Activated CD4-positive, alpha-beta T cell treated with anti-CD3 and anti-CD28 coated beads for 4 hours (primary cell): Measurements from ENCODE around the gene NLGN1.

Experiments used
- DNase-seq, 2 donors: peaks; one replicate each; pipeline ENCODE4 v3.0.0-alpha.2; 2020

Gene NLGN1

DNA sequence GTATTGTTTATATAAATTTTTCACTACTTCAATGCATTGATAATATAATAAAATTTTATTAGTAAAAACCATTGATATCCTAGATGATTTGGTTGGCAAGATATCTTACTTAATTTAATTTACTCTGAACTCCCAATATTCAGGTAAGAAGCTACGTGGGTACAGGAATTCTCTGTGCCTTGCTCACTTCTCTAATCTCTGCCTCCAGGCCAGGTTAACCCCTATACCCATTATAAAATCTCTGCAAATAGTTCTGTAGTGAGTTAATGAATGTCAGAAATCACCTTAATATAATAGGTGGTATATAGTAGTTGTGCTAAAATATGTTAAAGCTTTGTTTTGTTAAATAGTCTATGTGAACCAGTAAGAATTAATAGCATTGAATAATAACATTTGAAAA, 465.2 kb downstream of the NLGN1 start:
- no peak for DNase-seq

DNA sequence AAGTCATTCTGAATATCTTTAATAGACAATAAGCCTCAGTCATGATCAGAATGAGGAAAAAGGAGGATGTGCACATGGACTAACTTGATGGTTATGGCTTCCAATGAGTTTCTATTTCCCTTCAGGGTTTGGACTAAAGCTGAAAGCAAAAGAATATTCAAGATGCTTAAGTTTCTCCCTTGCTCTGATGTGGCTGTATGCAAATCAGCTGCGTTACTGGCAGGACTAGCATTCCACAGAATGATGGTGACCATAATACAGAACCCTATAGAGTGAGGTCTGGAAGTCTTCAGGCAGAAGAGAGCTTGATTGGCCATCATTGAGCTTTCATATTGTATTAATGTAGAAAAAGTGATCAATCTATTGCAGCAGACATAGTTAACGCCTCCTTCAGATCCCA, 466.0 kb downstream of the NLGN1 start:
- DNase-seq, result no peak

DNA sequence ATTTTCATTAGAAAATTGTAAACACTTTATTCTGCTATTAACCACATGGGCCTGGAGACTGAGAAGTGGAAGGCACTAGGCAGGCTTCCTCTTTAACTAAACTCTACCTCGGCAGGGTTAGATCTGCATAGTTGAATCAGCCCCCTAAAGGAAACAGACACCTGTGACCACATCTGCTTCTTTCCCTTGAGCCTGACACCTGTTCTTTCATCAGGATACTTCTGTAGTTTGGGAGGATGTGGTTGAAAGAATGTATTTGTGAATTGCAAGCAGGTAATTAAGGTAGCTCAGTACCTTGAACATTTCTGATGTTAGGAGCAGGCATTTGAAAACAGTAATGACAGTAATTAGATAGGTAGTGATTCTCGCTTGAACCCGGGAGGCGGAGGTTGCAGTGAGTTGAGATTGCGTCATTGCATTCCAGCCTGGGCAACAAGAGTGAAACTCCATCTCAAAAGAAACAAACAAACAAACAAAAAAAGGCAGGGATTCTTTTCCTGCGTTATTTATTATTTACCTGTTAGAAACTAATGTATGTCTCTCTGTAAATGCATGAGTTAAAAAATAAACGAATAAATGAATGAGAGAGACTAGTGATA, 468.5 kb downstream of the NLGN1 start:
- DNase-seq, result no peak

DNA sequence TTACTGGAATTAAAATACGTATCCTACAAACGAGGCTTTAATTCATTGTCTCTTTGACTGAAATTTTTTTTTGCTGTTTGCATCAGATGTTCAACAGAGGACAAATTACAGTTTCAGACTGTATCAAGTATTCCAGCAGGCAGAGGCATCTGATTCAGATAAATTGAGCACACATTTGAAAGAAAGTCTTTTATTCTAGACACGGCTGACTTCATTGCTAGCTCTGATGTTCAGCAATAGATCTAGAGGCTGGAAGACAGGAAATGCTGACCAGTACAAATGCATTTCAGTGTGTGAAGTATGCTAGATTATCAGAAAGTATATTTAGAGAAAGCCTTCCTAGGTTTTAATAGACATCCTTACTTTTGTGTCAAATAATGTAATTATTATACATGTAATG, 472.2 kb downstream of the NLGN1 start:
- no peak for DNase-seq

DNA sequence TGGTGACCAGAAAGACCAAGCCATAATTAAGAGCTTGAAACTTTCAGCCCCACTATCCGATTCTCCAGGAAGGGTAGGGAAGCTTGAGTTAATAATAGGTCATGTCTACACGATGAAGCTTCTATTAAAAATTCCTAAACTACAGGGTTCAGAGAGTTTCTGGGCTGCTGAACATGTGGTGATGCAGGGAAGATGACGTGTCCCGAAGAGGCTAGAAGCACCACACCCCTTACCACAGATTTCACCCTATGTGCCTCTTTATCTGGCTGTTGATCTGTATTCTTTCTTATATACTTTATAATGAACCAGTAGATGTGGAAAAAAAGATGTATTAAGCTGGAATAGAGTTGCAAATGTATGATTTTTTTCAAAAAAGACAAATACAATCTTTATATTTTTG, 473.4 kb downstream of the NLGN1 start:
- DNase-seq, result no peak

DNA sequence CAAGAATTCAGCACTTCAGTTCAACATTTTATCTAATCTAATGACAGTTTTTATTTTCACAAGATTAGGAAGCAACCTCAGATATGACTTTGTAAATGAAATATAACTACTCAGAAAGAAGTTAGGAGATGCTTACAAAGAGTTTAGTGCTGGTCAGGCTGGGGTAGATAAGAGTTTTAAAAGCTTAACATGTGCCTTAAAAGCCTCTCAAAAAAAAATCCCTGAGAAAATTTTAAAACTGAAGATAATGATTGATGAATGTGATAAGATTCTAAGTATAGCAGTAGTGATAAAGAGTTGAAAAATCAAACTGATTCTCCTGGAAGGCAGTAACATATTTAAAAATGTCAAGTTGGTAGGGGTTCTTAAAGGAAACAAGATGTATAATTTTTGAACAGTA, 478.2 kb downstream of the NLGN1 start:
- DNase-seq, result no peak

DNA sequence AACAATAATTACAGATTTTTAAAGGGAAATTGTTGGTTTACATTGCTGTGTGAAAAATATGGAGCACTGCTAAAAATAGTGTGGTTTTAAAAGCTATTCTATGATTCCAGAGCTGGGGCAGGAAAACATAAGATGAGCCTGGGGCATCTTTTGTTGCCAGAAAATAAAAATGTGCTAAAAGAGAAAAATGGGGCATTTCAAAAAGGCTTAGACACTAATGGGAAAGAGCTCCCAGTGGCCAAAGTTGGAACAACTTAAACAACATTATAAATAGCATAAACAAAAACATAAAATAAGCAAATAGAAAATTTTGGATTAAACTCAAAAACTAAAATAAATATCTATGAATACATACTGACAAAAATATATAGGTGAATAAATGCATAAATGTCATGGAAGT, 478.9 kb downstream of the NLGN1 start:
- DNase-seq, result no peak

DNA sequence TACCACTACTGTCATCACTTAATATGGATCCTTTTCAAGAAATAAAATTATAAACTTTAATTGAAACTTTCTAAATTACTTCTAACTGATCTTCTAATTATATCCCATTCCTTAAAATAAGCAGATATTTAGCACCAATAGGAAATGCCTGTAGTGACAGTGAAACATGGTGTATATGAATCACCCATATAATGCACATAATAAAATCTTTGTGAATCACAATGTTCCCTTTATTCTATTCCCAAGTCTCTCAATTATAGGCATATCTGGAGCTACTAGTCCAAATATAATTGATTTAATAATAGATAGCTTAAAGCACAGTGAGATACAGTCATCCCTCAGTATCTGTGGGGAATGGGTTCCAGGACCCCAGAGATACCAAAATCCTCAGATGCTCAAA, 490.3 kb downstream of the NLGN1 start:
- no peak for DNase-seq

DNA sequence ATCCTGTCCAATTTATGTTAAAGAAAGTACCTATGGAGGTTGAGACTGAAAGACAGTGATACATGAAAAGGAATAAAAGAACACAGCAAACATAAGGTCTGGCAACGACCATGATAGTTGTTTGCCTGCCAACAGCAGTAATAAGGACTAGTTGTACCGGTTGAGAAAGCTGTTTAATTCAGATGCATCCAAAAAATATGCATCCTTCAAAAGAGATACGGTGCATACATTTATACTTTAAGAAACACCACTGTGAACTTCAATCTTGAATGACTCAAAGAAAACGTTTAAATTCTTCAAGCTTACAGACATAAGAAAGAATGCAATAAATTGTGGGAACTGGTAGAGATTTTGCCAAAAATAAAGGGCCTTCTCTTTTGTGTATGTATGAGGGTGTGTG, 492.1 kb downstream of the NLGN1 start:
- no peak for DNase-seq

DNA sequence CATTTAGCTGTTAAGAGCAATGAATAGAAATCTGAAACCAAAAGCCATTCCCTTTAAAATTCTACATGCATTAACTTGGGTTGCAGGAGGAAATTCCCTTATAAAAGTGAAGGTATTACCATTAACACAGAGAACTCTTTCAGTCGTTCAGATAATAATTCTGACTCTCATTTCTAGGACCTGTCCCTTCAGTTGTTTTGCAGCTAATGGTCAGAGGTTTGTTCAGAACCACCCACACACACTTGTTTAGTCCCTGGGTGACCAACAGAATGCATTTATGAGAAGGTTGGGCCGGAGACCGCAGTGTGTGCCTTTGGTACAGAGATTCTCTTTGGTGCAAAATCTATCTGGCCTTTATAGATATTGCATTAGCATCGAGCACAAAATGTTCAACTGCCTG, 492.5 kb downstream of the NLGN1 start:
- no peak for DNase-seq

DNA sequence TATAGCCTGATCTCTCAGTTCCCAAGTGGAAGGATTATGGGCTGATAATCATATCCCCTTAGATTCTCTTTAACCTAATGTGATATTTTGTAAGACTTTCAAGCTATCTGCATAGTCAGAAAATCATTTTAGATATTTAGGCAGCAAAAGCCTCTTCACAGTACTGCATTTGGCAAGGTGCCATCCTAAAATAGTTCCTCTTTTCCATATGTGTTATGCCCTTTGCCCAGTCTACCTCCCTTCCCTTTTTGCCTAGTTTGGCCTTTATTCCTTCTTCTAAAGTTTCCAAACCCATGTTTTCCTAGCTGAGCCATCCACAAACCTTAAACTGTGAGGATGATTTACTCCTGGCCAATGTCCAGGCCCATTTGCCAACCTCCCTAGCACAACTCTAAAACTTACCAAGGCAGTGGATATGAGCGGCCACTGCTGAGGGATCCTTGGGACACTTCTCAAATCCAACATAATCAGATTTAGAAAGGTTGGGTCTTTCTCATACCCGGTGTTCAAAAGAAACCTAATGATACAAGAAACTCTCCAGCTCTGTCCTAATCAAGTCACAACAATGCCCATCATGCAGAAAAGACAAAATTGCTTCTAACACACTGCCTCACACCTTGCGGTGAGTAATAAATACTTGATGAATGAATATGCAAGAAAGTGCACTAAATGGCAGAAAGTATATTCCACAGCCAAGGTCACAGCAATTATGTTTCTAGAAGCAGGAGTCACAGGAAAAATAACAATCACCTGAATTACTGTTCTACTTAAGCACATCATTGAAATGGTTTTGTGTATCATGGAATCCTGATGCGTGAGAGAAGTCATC, 493.9 kb downstream of the NLGN1 start:
- DNase-seq, result no peak

DNA sequence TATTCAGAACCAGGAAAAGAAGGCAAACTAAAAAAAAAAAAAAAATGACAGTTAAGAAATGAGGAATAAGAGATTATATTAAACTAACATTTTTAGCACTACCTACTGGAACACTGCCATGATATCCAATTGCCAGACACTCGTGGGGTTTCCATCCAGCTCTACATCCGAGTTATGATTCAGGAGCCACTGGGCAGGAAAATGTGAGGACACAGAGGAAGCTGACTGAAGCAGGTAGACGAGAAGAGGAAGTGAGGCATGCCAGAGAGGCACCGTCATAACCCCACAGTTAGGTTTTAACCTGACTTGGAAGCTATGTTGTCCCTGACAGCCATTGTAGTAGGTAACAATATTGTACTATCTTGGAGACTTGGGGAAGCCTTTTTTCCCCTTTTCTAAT, 495.0 kb downstream of the NLGN1 start:
- no peak for DNase-seq

DNA sequence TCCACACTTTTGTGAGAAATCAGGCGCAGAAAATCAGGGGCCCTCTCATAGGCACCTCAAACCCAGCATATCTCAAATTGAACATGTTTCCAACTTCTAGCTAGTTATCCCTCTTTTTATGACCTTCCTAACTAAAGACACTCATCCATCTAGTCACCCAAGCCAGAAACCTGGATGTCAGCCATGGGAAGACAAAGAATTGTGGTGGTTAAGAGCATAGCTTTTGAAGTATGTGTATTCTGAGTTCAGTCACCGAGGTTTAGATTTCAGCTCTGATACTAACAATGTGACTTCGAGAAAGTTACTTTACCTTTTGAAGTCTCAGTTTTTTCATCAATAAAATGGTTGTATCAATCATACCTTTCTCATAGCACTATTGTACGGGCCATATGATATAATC, 495.5 kb downstream of the NLGN1 start:
- no peak for DNase-seq

DNA sequence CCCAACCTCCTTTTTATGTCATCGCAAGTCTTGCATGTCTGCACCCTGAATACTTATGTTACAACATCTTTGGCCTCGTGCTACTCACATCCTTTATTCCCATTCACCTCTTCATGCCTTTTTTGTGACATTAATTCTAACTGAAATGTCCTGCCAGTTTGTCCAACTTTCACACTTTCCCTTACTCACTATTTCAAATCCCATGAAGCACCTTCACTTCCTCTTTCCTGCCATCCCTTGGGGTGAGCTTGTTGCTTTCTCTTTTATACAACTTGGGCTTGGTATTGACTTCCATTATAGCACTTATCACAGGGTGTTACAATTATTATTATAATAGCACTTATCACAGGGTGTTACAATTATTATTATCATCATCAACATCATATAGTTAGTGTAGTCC, 496.3 kb downstream of the NLGN1 start:
- no peak for DNase-seq

DNA sequence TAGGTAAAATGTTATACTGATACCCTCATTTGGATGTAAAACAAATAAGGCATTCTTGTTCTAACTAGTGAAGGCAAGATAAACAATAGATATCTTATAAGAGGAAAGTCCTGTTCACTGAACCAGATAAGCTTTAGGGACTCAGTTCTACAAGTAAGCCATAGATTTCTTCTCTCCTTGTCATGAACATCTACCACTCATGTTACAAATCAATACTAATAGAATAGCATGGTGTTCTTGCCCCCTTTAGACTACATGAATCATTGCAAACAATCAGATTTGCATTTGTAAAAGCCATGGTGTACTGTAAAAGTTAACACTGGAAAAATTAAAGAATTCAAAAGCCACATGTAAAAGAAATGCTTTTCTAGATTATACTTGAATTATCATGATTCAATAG, 500.1 kb downstream of the NLGN1 start:
- DNase-seq, result no peak

DNA sequence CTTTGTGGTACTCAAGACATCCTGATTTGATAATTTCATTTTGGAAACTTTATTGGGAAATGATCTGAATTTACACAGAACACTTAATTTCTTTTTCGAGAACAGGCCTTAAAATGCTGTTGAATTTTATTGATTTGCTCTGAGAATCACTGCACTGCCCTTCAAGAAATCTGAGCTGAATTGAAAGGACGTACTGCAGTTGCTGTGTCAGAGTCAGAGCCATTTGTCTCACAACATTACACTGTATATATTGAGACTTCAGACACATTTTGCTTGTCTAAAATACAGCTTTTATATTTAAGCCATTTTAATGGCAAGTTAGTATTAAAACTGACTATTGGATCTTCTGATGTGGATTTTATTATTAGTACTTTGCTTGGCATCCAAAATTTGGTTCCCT, 504.1 kb downstream of the NLGN1 start:
- no peak for DNase-seq

DNA sequence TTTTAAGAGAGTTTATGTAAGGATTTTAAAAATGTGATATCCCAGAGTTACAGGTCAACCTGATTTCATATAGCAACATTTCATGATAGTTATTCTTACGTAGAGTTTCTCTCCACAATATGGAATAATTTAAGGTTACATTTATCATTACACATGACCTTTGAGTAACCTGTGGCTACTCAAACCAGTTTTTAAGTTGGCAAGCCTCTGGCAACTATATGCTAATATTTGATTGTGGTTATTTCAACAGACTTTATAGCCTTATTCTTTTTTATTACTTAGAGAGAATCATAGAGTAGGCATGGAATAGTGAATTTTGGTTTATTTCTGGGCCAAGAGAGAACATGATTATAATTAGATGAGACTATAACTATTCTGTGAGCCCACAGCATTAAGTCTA, 504.9 kb downstream of the NLGN1 start:
- no peak for DNase-seq

DNA sequence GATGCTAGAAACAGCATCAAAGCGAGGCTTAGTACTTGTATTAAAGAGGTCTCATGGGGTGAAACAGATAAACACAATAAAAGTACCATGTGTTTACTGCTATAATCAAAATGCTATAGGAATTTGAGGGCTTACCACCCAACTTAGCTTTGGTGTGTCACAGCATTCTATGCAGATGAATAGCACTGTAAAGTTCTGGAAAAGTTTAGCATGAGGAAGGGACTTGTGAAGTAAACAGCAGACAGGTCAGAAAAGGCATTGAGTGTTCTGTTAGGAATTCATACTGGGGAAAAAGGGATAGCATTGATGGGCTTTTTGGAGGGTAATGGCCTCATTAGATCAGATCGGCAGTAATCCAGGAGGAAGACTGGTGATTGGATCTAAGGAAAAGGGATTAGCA, 505.3 kb downstream of the NLGN1 start:
- no peak for DNase-seq

DNA sequence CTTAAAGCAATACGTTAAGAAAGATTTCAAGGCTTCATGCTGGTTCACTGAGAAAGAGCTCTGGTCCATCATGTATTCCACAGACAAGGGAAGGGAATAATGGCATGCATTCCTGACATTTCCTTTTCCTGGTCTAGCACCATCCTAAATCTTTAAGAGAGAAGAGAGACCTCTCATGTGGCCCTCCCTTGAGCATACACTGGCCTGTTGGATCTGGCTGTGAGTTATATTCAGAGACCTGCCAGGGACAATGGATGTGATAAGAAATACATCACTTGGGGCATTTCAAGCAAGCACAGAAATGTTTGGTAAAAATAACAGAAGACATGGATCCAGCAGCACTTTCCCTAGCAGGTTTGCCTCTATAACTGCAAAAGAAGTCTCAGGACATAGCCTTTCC, 507.8 kb downstream of the NLGN1 start:
- no peak for DNase-seq

DNA sequence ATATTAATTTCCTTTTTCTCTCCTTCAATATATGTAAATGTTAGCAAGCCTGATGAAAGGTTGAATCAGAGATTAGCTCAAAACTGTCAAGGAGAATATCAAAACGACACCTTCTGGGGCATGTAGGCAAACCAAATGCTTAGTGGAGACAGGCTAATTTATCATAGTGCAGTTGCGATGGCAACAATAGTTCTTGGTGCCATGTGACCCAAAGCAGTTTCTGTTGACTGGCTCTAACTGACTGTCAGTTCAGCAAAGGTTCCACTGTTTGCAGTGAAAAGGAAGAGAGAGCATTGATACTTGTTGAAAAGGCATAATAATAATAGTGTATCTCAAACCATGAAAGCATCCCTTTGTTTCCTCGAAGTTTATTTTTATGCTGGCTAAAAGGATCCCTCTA, 513.9 kb downstream of the NLGN1 start:
- DNase-seq, result no peak

DNA sequence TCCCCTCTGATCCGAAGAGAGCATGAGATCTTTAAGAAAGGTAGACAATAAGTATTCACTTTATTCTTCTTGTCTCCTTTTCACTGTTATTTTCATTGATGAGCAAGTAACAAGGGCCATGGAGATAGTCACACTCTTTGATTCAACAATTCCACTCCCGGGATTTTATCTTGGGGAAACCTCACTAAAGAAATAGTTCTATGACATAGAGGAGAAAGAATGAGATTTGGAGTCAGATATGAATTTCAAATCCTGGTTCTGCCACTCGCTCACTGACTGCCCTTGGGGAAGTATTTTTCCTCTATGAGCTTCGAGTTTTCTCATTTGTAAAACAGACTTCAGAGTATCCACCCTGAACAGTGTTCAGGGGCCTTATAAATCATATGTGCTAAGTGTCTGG, 514.6 kb downstream of the NLGN1 start:
- DNase-seq, result no peak

DNA sequence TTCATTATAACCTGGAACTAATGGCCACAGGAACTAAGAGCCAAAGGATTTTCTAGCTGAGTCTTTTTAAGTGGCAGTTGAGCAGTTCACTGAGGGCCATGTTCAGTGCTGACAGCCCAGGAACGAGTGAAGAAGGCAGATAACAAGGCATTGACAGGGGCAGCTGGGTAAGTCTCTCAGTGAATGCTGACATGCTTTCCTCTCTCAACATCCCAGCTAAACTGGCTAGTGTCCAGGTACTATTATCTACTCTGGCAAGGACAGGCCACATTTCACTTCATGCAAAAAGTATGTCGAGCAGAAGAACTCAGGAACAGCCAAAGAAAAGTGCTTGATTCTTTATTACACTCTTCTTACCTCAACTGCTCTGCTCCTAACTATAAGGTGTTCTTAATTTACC, 515.9 kb downstream of the NLGN1 start:
- no peak for DNase-seq

DNA sequence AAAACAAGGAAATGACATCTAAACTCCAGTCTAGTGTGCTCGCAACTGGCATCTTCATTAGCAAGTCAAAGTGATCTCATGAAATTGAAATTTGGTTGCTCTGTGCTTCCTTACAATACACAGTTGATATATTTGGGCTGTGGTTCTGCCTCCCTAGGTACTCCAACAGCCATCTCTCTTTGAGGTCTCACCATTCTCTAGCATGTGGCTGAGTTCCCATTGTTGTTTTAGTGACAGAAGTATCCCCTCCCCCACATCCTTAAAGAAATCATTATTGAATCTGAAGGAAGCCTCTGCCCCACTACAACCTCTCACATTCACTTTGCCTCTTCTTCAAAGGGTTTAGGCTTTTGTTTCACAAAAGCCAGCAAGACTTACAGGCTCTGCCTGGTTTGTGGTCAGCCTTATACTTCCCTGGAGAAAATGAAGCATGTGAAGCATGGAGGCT, 516.5 kb downstream of the NLGN1 start:
- no peak for DNase-seq

DNA sequence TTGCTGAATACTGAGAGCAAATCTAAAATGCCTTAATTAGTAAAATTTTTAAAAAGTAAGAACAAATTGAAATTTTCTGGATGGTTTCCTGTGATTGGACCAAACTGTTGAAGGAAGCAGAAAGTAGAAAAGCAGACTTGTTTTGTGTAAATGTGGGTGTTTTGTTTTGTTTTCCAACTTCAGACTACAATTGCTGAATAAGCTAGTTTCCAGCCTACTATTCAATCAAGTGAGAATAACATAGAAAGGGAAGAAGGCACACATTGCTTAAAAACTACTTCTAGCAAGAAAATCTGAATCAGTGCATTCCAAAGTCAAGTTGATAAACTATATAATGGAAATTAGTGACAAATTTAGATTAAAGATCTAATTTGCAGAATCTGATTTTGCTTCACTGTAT, 519.3 kb downstream of the NLGN1 start:
- no peak for DNase-seq

DNA sequence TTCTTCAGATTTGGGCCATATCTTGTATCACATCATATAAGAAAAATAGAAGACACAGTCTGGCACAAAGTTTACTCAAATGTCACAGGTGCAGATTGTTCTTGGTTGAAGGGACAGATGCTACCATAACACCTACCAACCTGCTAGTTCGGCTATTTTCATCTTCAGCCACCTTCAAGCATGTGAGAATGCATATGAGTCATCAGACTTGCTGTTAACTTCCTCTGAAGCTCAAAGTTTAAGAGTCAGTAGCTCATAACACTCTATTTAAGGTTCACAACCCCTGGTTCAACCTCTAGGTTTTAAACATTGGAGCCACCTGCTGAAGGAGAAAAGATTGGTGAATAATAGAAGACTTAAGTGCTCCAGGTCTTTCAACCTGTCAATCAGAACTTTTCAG, 522.8 kb downstream of the NLGN1 start:
- no peak for DNase-seq
